Osteocyte (in vitro differentiated cells): Measurements from ENCODE around the gene SNX20. TPM values are rescaled to one million over a fixed set of nuclear protein-coding genes. Genes with fewer than 3 reads are reported as not detected.

Experiments
- DNase-seq: peaks from one replicate; pipeline ENCODE4 v3.0.0; 2021; ENCODE audit warnings: mixed read lengths; ENCODE audit not compliant: unreplicated experiment; ENCODE audit errors: extremely low spot score
- H3K27ac Mint-ChIP-seq: one replicate; pipeline ENCODE4 v1.8.0; 2021; ENCODE audit warnings: mild to moderate bottlenecking, mixed read lengths; ENCODE audit not compliant: unreplicated experiment
- H3K27me3 Mint-ChIP-seq: one replicate; pipeline ENCODE4 v1.8.0; 2021; ENCODE audit warnings: mixed read lengths; ENCODE audit not compliant: unreplicated experiment
- H3K36me3 Mint-ChIP-seq: one replicate; pipeline ENCODE4 v1.8.0; 2021; ENCODE audit warnings: mixed read lengths; ENCODE audit not compliant: unreplicated experiment
- H3K4me1 Mint-ChIP-seq: one replicate; pipeline ENCODE4 v1.8.0; 2021; ENCODE audit warnings: mixed read lengths; ENCODE audit not compliant: unreplicated experiment
- H3K4me3 Mint-ChIP-seq: one replicate; pipeline ENCODE4 v1.8.0; 2021; ENCODE audit warnings: mild to moderate bottlenecking, moderate library complexity, mixed read lengths; ENCODE audit not compliant: unreplicated experiment
- H3K9me3 Mint-ChIP-seq: one replicate; pipeline ENCODE4 v1.8.0; 2021; ENCODE audit warnings: mixed read lengths; ENCODE audit not compliant: unreplicated experiment
- CTCF ChIP-seq: fragments of 200-600 bp; sonication (generic); IDR thresholded peaks from 2 replicates; pipeline ENCODE4 v1.5.0; 2021; ENCODE audit warnings: antibody characterized with exemption, mild to moderate bottlenecking, moderate library complexity
- total RNA-seq: library from RNA; stranded (reverse); gene quantifications from 2 replicates; pipeline ENCODE4 v1.2.1, GENCODE V29; 2021

SNX20 gene
- total RNA-seq, 1 donor from 2014 or later: not detected

DNA sequence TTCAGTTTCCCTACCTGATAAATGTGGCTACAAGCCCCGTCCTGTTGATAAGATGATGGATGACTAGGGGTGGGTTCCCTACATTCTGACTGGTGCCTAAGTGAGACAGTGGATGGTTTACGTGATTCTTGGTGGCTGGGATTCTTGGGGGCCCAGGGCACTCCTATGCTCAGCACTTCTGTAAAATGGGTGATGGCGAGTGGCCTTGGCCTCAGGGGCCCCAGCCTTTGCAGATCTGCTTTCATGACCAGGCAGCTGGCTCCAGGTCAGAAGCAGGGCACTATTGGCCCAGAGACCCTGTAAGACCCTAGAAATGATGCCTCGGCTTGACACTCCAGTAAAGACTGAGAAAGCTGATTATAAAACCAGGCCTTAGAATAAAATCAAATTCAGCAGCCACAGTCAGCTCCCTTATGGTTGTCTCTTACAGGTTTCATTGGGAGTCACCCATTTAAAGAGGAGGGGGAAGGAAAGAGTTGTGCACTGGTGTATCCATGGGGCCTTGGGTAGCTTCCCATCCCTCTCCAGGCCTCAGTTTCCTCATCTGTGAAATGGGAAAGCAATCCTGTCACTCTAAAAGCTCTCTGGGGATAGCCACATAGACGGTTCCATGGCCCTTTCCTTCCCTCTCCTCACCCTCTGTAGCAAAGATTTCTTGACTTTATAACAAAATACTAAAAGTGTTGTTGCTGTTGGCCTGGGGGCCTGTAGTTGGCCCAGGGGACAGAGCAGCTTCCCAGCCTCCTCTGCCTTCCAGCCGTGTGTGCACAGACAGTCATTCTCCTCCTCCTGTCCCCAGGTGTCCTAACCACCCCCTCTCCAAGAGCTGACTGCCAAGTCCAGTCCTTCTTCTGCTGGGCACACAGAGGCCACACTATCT, 1.2 kb downstream of the SNX20 start:
- Mint-ChIP-seq H3K27me3 (peaks cover 3% of the 10 kb centered on the region), H3K4me1 (no peaks in the 10 kb centered on the region), H3K36me3 (no peaks in the 10 kb centered on the region), H3K9me3 (no peaks in the 10 kb centered on the region), H3K27ac (no peak overlapping the region), H3K4me3 (no peak overlapping the region)
- DNase-seq: no peak
- no peak for TF ChIP-seq CTCF

DNA sequence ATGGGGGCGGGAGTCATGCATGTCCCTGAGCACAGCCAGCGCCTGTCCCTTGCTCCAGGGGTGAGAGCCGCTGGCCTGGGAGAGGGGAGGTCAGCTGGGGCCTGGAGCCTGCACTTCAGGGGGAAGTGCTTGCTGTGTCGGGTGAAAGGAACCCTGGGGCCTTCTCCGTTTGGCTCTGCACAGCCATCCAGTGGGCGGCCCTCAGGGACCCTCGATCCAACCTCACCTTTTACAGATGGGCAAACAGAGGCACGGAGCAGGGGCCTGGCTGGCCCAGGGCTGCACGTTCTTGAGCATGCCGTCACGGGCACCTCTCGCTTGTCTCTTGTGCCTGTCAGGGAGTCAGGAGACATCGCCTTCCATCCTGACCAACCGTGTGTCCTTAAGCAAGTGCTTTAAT, 1.8 kb downstream of the SNX20 start:
- TF ChIP-seq CTCF: no peak

GRCh38 chr16:50678531-50678930, 2.6 kb downstream of the SNX20 start:
- H3K27me3 Mint-ChIP-seq: peaks cover 3% of the 10 kb centered on the region
- H3K4me1 Mint-ChIP-seq: no peaks in the 10 kb centered on the region
- no peak overlapping the region for H3K4me3 Mint-ChIP-seq
- TF ChIP-seq CTCF: no peak
- no peak overlapping the region for H3K27ac Mint-ChIP-seq
- no peaks in the 10 kb centered on the region for H3K36me3 Mint-ChIP-seq
- no peaks in the 10 kb centered on the region for H3K9me3 Mint-ChIP-seq
- DNase-seq: no peak

More for the DNA sequence above, 1.8 kb downstream of the SNX20 start:
- no peaks in the 10 kb centered on the region for H3K4me1 Mint-ChIP-seq
- H3K9me3 Mint-ChIP-seq: no peaks in the 10 kb centered on the region
- no peak overlapping the region for H3K27ac Mint-ChIP-seq
- no peak for DNase-seq
- peaks cover 3% of the 10 kb centered on the region for H3K27me3 Mint-ChIP-seq
- H3K4me3 Mint-ChIP-seq: no peak overlapping the region
- H3K36me3 Mint-ChIP-seq: no peaks in the 10 kb centered on the region

DNA sequence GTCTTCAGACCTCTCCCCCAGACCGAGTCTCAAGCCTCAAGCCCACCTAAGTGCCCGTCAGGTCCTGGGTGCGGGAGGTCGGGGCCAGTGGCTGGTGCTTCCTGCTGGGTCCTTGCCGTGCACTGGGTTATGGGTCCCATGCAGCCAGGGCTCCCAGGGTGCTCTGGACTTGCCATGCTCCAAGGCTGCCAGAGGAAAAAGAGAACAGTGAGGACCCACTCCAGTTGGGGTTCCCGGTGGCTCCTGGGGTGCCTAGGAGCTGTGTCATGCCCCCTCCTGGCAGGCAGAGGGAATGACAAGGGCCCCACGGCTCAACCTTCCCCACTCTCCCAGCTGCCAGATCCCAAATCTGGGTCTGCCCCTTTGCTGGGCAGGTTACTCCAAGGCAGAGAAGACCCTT, 3.8 kb downstream of the SNX20 start:
- Mint-ChIP-seq H3K27ac (no peak overlapping the region), H3K9me3 (peaks cover 3% of the 10 kb centered on the region)

More for the DNA sequence above, 3.8 kb downstream of the SNX20 start:
- Mint-ChIP-seq H3K4me3 (no peak overlapping the region), H3K27me3 (no peaks in the 10 kb centered on the region), H3K4me1 (no peaks in the 10 kb centered on the region), H3K36me3 (no peaks in the 10 kb centered on the region)
- no peak for DNase-seq
- TF ChIP-seq CTCF: peak; percentile 16
